HL-60/S4 treated with phorbol 12-myristate 13-acetate at 8.2 ng/mL for 4 days and 3 days (cell line): ENCODE results near the gene LHX3.
"Not testable (repeated sequence)": the region's sequence is repeated elsewhere in the genome, so short reads cannot be mapped to it uniquely, and the experiment has no call there.

Experiments
- in situ Hi-C: fragments of 300-500 bp; cut with MboI; formaldehyde crosslinking; loops from 2 replicates; pipeline ENCODE4 v1.15.0; 2022; ENCODE audit warnings: low sequenced_read_pairs

Gene LHX3

GRCh38 chr9:136242248-136242647 lies 37.3 kb upstream of the LHX3 start:
- in situ Hi-C loops, result no loop called here

GRCh38 chr9:136241542-136241941 lies 36.6 kb upstream of the LHX3 start:
- in situ Hi-C loops, result no loop called here

- in situ Hi-C loops, result no loop called here
These were observed 36.0 kb upstream of the LHX3 start for GRCh38 chr9:136240941-136241340.

GRCh38 chr9:136239983-136240330 lies 35.0 kb upstream of the LHX3 start:
- in situ Hi-C loops, result no loop called here

- in situ Hi-C loops, result no loop called here
These were observed 34.4 kb upstream of the LHX3 start for GRCh38 chr9:136239135-136239982.

GRCh38 chr9:136238342-136238732 lies 33.4 kb upstream of the LHX3 start:
- in situ Hi-C loops, result no loop called here

GRCh38 chr9:136237486-136238341 lies 32.8 kb upstream of the LHX3 start:
- in situ Hi-C loops, result no loop called here

GRCh38 chr9:136236471-136237410 lies 31.8 kb upstream of the LHX3 start:
- in situ Hi-C loops, result not testable (repeated sequence)

- in situ Hi-C loops, result no loop called here
These were observed 31.0 kb upstream of the LHX3 start for GRCh38 chr9:136235709-136236455.

- in situ Hi-C loops, result no loop called here
These were observed 30.2 kb upstream of the LHX3 start for GRCh38 chr9:136235171-136235570.

GRCh38 chr9:136234597-136234996 lies 29.7 kb upstream of the LHX3 start:
- in situ Hi-C loops, result no loop called here

GRCh38 chr9:136233868-136234267 lies 28.9 kb upstream of the LHX3 start:
- in situ Hi-C loops, result no loop called here

- in situ Hi-C loops, result no loop called here
These were observed 28.5 kb upstream of the LHX3 start for GRCh38 chr9:136233411-136233810.

GRCh38 chr9:136232969-136233368 lies 28.0 kb upstream of the LHX3 start:
- in situ Hi-C loops, result no loop called here

GRCh38 chr9:136231478-136232297 lies 26.8 kb upstream of the LHX3 start:
- in situ Hi-C loops, result no loop called here

GRCh38 chr9:136230773-136231172 lies 25.8 kb upstream of the LHX3 start:
- in situ Hi-C loops, result no loop called here

- in situ Hi-C loops, result no loop called here
These were observed 25.4 kb upstream of the LHX3 start for GRCh38 chr9:136230365-136230764.

- in situ Hi-C loops, result no loop called here
These were observed 24.5 kb upstream of the LHX3 start for GRCh38 chr9:136229096-136230065.
